Limb (tissue), 2 donors: Measurements from ENCODE around the gene IL12B.
"Not testable (repeated sequence)": the region's sequence is repeated elsewhere in the genome, so short reads cannot be mapped to it uniquely, and the experiment has no call there.

ENCODE experiments used
- DNase-seq, 2 donors: peaks; one replicate each; pipeline ENCODE4 v3.0.0-alpha.2; 2016; ENCODE audit errors: extremely low spot score in 2 of 2

The IL12B gene

GRCh38 chr5:159297300-159297699 lies 33.0 kb downstream of the IL12B start:
- DNase-seq: not testable (repeated sequence)

DNA sequence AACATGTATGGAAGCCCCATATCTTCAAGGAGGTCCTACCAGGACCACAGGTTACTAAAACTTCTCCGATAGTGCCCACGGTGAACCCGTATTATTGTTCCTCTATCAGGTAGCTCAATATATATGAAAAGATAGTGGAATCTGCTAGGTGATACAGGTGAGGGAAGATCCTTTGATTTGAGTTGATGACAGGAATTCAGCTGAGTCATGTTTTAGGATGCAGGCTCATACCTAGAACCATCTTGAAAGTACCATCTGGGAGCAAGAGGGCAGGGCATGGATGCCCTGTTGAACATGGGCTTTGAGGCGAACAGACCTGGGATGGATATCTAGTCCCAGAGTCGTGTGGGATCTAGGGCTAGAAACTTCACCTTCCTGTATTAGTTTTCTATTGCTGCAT lies 35.4 kb downstream of the IL12B start:
- DNase-seq: no peak

- DNase-seq: no peak
These were observed 39.5 kb downstream of the IL12B start for GRCh38 chr5:159290741-159291140.

GRCh38 chr5:159286420-159287035 lies 43.8 kb downstream of the IL12B start:
- DNase-seq: peak in 1 of 2 donors; percentile 27

- DNase-seq: no peak
These were observed 55.6 kb downstream of the IL12B start for GRCh38 chr5:159274676-159275075.

DNA sequence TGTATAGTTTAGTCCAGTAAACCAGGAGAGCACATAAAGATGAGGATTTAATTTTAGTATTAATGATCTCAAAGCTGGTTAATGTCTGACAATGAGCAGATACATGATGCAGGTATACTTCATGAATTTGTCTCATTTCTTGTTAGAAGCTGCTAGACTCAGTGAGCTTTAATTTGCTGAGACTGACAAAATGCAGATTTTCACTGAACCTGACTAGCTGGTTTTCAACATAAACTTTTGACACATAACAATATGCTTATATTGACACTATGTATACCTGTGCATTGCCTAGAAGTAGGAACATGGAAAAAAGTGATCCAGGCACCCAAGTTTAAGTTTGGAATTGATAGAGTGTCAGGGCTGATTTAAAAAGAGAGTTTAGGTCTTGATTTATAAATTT lies 56.4 kb downstream of the IL12B start:
- DNase-seq: no peak

DNA sequence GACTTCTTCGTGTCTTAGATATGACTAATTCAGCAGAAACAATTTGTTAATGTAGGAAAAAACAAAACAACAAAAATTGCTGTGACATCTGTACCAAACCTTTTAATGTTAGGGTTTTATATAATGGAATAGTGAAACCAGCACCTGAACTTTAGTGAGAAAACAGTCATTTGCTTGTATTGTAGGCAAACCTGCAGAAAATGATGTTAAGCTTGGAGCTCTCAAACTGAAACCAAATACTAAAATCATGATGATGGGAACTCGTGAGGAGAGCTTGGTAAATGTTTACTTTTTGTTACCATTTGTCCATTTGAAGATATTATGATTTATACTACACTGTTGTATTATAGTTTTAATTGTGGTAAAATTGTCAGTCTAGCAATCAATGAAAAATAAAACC lies 60.6 kb downstream of the IL12B start:
- no peak for DNase-seq

DNA sequence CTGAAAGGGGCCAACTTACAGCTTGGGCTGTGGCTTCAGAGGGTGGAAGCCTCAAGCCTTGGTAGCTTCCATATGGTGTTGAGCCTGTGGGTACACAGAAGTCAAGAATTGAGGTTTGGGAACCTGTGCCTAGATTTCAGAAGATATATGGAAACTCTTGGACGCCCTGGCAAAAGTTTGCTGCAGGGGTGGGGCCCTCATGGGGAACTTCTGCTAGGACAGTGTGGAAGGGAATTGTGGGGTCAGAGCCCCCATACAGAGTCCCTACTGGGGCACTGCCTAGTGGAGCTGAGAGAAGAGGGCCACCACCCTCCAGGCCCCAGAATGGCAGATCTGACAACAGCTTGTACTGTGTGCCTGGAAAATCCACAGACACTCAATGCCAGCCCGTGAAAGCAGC lies 63.5 kb downstream of the IL12B start:
- DNase-seq: not testable (repeated sequence)
